Measurements from ENCODE around the gene CDCA4. TPM values are rescaled to one million over a fixed set of nuclear protein-coding genes. Genes with fewer than 3 reads are reported as not detected.
"Not testable (repeated sequence)": the region's sequence is repeated elsewhere in the genome, so short reads cannot be mapped to it uniquely, and the experiment has no call there.

CDCA4 gene
- polyA plus RNA-seq, 1 donor: 12.4 TPM

DNA sequence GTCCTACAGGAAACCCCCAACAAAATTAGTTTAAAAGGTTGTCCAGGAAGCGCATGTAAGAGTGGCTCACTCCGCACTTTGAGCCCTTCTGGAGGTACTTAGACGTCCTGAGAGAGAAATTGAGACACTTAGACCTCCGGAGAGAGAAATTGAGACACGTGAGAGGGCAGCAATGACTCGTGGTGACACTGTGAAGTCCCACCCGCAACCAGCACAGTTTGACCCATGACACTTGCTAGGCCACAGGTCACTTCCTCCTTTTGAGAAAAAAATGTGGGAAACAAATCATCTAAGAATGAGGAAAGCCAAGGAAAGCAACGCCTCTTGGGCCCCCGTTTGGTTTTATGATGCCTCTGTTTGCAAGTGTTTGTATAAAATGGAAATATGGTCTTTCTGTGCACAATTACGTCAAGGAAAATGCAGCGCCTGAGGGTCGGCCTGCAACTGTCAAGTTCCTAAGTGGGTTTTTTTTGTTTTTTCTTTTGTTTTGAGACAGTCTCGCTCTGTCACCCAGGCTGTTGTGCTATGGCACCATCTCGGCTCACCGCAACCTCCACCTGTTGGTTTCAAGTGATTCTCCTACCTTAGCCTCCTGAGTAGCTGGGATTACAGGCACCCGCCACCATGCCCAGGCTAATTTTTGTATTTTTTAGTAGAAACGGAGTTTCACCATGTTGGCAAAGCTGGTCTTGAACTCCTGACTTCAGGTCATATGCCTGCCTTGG is 13.6 kb upstream of the CDCA4 start:
- Histone ChIP-seq H3K4me3 (ENCODE audit: low read length) (no peak overlapping the region), H3K36me3 (ENCODE audit: control insufficient read depth, insufficient read depth, low read length) (no peaks in the 10 kb centered on the region), H3K4me1 (ENCODE audit: control insufficient read depth, insufficient read depth, low read length) (no peaks in the 10 kb centered on the region), H3K27me3 (ENCODE audit: control insufficient read depth, insufficient read depth, low read length) (peaks cover 9% of the 10 kb centered on the region), H3K9me3 (ENCODE audit: control insufficient read depth, low read depth, low read length) (no peaks in the 10 kb centered on the region), H3K27ac (ENCODE audit: low read length) (no peak overlapping the region)
- WGBS (ENCODE audit: insufficient coverage, low lambda C conversion rate): 82% methylated on average over 2 of the region's 17 CpGs
- DNase-seq: no peak

DNA sequence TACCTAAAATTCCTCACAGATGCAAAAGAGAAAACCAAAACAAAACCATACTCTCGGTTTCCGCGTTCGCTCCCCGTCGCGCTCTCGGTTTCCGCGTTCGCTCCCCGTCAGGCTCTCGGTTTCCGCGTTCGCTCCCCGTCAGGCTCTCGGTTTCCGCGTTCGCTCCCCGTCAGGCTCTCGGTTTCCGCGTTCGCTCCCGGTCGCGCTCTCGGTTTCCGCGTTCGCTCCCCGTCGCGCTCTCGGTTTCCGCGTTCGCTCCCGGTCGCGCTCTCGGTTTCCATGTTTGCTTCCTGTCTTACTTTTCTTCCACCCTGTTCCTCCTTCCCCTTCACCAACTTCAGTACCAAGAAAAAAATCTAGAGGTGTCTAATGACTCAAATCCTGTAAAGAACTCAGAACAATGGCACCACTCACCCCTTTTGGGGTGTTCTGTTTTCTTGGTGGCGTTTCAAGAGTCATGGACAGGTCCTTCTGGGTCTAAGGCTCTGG is 12.6 kb upstream of the CDCA4 start:
- peak overlapping the region; percentile 52 for H3K4me3 ChIP-seq (ENCODE audit: low read length)
- not testable (repeated sequence) for H3K36me3 ChIP-seq (ENCODE audit: control insufficient read depth, insufficient read depth, low read length); H3K27me3 ChIP-seq (ENCODE audit: control insufficient read depth, insufficient read depth, low read length); H3K4me1 ChIP-seq (ENCODE audit: control insufficient read depth, insufficient read depth, low read length); H3K9me3 ChIP-seq (ENCODE audit: control insufficient read depth, low read depth, low read length); H3K27ac ChIP-seq (ENCODE audit: low read length)
- WGBS (ENCODE audit: insufficient coverage, low lambda C conversion rate): no CpG with 5 or more reads among the region's 45 CpGs
- peak in 1 of 2 donors; percentile 48 for DNase-seq

DNA sequence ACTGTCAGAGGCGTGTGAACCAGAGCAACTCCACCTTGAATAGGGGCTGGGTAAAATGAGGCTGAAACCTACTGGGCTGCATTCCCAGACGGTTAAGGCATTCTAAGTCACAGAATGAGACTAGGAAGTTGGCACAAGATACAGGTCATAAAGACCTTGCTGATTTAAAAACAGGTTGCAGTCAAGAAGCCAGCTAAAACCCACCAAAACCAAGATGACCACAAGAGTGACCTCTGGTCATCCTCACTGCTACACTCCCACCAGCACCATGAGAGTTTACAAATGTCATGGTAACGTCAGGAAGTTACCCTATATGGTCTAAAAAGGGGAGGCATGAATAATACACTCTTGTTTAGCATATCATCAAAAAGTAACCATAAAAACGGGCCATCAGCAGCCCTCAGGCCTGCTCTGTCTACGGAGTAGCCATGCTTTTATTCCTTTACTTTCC is 11.6 kb upstream of the CDCA4 start:
- H3K36me3 ChIP-seq (ENCODE audit: control insufficient read depth, insufficient read depth, low read length); H3K4me3 ChIP-seq (ENCODE audit: low read length); H3K4me1 ChIP-seq (ENCODE audit: control insufficient read depth, insufficient read depth, low read length); DNase-seq; H3K27me3 ChIP-seq (ENCODE audit: control insufficient read depth, insufficient read depth, low read length); H3K9me3 ChIP-seq (ENCODE audit: control insufficient read depth, low read depth, low read length); H3K27ac ChIP-seq (ENCODE audit: low read length): not testable (repeated sequence)
- 100% methylated on average over 2 of the region's 5 CpGs for WGBS (ENCODE audit: insufficient coverage, low lambda C conversion rate)

DNA sequence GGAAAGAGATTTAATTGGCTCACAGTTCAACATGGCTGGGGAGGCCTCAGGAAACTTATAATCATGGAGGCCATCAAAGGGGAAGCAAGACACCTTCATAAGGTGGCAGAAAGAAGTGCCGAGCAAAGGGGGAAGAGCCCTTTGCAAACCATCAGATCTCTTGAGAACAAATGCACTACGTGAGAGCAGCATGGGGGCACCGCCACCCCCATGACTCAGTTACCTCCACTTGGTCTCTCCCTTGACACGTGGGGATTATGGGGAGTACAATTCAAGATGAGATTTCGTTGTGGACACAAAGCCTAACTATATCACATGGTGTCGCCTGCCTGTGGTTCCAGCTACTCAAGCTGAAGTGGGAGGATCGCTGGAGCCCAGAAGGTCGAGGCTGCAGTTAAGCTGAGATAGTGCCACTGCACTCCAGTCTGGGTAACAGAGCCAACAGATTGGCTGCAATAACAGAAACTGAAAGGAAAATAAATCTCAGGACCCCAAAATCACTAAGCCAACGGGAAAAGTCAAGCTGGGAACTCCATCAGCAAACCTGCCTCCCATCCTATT is 10.0 kb upstream of the CDCA4 start:
- no CpG with 5 or more reads among the region's 9 CpGs for WGBS (ENCODE audit: insufficient coverage, low lambda C conversion rate)
- Histone ChIP-seq H3K4me1 (ENCODE audit: control insufficient read depth, insufficient read depth, low read length) (no peaks in the 10 kb centered on the region), H3K4me3 (ENCODE audit: low read length) (no peak overlapping the region), H3K27me3 (ENCODE audit: control insufficient read depth, insufficient read depth, low read length) (peaks cover 9% of the 10 kb centered on the region), H3K36me3 (ENCODE audit: control insufficient read depth, insufficient read depth, low read length) (no peaks in the 10 kb centered on the region), H3K27ac (ENCODE audit: low read length) (no peak overlapping the region), H3K9me3 (ENCODE audit: control insufficient read depth, low read depth, low read length) (no peaks in the 10 kb centered on the region)
- DNase-seq: no peak

DNA sequence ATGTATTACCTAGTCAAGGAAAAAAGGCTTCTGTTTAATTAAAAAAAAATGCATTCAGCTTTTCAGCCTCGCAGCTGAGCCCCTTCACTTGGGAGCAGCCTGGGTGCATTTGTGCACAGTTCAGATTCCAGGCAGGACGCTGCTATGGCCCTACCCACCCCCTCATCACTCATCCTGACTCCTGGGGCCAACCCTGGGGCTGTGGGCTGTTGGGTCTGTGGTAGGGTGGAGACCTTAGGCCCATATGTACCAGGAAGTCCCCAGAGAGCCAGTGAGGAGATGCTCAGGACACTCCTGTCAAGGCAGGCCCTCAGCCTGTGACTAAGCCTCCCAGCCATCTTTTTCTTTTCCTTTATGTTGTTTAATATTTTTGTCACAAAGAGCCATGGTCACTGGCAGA is 9.3 kb upstream of the CDCA4 start:
- Histone ChIP-seq H3K27me3 (ENCODE audit: control insufficient read depth, insufficient read depth, low read length) (peaks cover 9% of the 10 kb centered on the region), H3K9me3 (ENCODE audit: control insufficient read depth, low read depth, low read length) (no peaks in the 10 kb centered on the region), H3K4me3 (ENCODE audit: low read length) (no peak overlapping the region), H3K36me3 (ENCODE audit: control insufficient read depth, insufficient read depth, low read length) (no peaks in the 10 kb centered on the region), H3K27ac (ENCODE audit: low read length) (no peak overlapping the region), H3K4me1 (ENCODE audit: control insufficient read depth, insufficient read depth, low read length) (no peaks in the 10 kb centered on the region)
- DNase-seq: no peak
- WGBS (ENCODE audit: insufficient coverage, low lambda C conversion rate): no CpG with 5 or more reads among the region's 2 CpGs

DNA sequence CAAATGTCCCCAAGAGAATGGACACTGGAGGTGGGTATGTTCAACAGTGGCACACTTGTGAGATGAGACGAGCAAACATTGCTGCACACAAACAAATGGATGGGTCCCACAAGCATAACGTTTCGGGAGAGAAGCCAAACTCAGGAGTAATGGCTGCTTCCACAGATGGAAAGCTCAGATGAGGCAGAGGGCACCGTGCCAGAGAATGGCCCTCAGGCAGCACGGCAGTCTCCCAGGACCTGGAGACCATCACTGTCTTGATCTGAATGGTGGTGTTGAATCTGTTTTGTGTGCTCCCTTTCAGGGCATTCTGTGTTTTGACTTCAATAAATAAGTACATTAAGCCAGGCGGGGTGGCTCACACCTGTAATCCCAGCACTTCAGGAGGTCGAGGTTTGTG is 8.5 kb upstream of the CDCA4 start:
- Histone ChIP-seq H3K4me1 (ENCODE audit: control insufficient read depth, insufficient read depth, low read length) (no peaks in the 10 kb centered on the region), H3K36me3 (ENCODE audit: control insufficient read depth, insufficient read depth, low read length) (no peaks in the 10 kb centered on the region), H3K4me3 (ENCODE audit: low read length) (no peak overlapping the region), H3K27ac (ENCODE audit: low read length) (no peak overlapping the region), H3K9me3 (ENCODE audit: control insufficient read depth, low read depth, low read length) (no peaks in the 10 kb centered on the region), H3K27me3 (ENCODE audit: control insufficient read depth, insufficient read depth, low read length) (peaks cover 6% of the 10 kb centered on the region)
- DNase-seq: no peak
- no CpG with 5 or more reads among the region's 7 CpGs for WGBS (ENCODE audit: insufficient coverage, low lambda C conversion rate)

DNA sequence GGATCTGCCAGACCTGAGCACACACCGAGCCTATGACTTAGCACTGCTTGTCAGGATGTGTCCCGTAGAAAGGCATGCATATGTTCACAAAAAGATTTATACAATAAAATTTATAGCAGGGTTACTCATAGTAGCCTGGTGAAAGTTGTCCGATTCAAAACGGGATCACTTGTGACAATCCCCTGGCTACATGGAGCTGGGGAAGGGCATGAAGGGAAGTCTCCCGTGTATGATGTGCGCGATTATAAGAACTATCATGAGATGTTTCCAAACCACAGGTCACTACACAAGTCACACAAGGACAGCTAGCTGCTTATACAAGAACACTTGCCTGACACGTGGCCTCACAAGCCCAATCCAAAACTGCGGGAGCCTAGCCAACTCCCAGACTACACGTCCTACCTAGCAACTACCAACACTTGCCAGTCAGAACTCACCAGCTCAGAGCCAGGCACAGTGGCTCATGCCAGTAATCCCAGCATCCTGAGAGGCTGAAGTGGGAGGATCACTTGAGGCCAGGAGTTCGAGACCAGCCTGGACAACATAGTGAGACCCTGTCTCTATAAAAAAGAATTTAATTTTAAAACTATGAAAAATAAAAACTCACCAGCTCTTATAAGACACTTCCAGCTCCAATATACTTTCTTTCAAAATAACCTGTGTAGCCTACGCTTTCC is 7.5 kb upstream of the CDCA4 start:
- no peaks in the 10 kb centered on the region for H3K27me3 ChIP-seq (ENCODE audit: control insufficient read depth, insufficient read depth, low read length)
- DNase-seq: no peak
- no peaks in the 10 kb centered on the region for H3K36me3 ChIP-seq (ENCODE audit: control insufficient read depth, insufficient read depth, low read length)
- H3K4me3 ChIP-seq (ENCODE audit: low read length): no peak overlapping the region
- 73% methylated on average over 3 of the region's 12 CpGs for WGBS (ENCODE audit: insufficient coverage, low lambda C conversion rate)
- H3K27ac ChIP-seq (ENCODE audit: low read length): no peak overlapping the region
- no peaks in the 10 kb centered on the region for H3K9me3 ChIP-seq (ENCODE audit: control insufficient read depth, low read depth, low read length)
- H3K4me1 ChIP-seq (ENCODE audit: control insufficient read depth, insufficient read depth, low read length): no peaks in the 10 kb centered on the region

DNA sequence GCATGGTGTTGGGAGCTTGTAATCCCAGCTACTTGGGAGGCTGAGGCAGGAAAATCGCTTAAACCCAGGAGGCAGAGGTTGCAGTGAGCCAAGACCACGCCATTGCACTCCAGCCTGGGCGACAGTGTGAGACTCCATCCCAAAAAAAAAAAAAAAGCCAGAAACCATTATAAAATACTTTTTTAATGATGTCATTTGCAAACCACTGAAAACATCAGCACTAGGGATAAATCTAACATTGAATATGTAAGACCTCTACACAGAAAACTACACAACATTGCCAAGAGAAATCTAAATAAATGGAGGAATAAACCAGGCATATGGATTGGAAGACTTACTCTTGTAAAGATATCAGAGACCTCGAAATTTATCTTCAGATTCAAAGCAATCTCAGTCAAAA is 6.8 kb upstream of the CDCA4 start:
- not testable (repeated sequence) for H3K27me3 ChIP-seq (ENCODE audit: control insufficient read depth, insufficient read depth, low read length); H3K27ac ChIP-seq (ENCODE audit: low read length); H3K4me3 ChIP-seq (ENCODE audit: low read length); DNase-seq; H3K36me3 ChIP-seq (ENCODE audit: control insufficient read depth, insufficient read depth, low read length); H3K4me1 ChIP-seq (ENCODE audit: control insufficient read depth, insufficient read depth, low read length); H3K9me3 ChIP-seq (ENCODE audit: control insufficient read depth, low read depth, low read length)
- WGBS (ENCODE audit: insufficient coverage, low lambda C conversion rate): no CpG with 5 or more reads among the region's 4 CpGs

DNA sequence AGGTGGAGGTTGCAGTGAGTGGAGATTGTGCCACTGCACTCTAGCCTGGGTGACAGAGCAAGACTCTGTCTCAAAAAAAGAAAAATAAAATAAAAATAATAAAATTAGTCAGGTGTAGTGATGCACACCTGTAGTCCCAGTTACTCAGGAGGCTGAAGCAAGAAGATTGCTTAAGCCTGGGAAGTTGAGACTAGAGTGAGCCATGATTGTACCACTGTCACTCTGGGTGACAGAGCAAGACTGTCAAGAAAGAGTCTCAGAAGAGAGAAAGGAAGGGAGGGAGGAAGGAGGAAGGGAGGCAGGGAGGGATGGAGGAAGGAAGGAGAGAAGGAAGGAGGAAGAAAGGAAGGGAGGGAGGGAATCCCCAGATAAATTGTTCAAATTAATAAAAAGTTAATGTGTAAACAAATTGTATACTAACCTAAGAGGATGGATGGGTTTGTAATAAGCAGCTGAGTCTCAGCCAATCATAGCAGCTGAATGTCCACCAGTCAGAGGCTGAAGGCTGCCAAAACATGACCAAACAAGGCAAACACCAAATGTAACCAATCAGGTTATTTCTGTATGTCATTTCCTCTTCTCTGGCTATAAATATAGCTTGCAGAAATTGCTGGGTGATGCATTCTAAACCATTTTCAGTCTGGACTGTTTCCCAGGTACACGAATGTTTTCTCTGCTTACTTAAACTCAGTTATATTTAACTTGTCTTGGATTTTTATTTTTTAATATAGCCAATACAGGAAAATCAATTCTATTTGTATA is 6.1 kb upstream of the CDCA4 start:
- Histone ChIP-seq H3K36me3 (ENCODE audit: control insufficient read depth, insufficient read depth, low read length) (no peaks in the 10 kb centered on the region), H3K9me3 (ENCODE audit: control insufficient read depth, low read depth, low read length) (no peaks in the 10 kb centered on the region), H3K4me3 (ENCODE audit: low read length) (no peak overlapping the region), H3K4me1 (ENCODE audit: control insufficient read depth, insufficient read depth, low read length) (peaks cover 5% of the 10 kb centered on the region), H3K27me3 (ENCODE audit: control insufficient read depth, insufficient read depth, low read length) (no peaks in the 10 kb centered on the region), H3K27ac (ENCODE audit: low read length) (no peak overlapping the region)
- no peak for DNase-seq
- 50% methylated on average over 1 of the region's 1 CpG for WGBS (ENCODE audit: insufficient coverage, low lambda C conversion rate)

DNA sequence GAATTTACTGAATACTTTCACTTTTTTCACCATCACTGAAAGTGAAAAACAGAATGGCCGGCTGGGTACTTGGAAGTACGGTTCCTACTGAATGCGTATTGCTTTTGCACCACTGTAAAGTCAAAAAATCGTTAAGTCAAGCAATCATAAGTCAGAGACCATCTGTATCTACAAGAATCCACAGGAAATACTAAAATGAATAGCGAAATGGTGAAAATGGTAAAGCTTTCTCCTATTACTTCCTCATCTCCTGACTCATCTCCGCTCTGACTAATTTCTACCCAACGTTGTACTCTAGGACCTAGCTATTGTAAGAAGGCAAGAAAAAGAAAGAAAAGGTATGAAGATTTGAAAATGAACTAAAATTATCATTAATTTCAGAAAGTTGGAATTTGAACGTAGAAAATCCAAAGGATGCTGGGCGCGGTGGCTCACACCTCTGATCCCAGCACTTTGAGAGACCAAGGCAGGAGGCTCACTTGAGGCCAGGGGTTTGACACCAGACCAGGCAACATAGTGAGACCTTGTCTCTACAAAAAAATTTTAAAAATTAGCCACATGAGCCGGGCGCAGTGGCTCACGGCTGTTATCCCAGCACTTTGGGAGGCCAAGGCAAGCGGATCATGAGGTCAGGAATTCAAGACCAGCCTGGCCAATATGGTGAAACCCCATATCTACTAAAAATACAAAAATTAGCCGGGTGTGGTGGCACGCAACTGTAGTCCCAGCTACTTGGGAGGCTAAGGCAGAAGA is 5.3 kb upstream of the CDCA4 start:
- Histone ChIP-seq H3K27ac (ENCODE audit: low read length) (no peak overlapping the region), H3K27me3 (ENCODE audit: control insufficient read depth, insufficient read depth, low read length) (no peaks in the 10 kb centered on the region), H3K4me1 (ENCODE audit: control insufficient read depth, insufficient read depth, low read length) (peaks cover 6% of the 10 kb centered on the region), H3K36me3 (ENCODE audit: control insufficient read depth, insufficient read depth, low read length) (no peaks in the 10 kb centered on the region), H3K4me3 (ENCODE audit: low read length) (no peak overlapping the region), H3K9me3 (ENCODE audit: control insufficient read depth, low read depth, low read length) (no peaks in the 10 kb centered on the region)
- 100% methylated on average over 3 of the region's 16 CpGs for WGBS (ENCODE audit: insufficient coverage, low lambda C conversion rate)
- DNase-seq: no peak
